ENCODE data around the gene FBXL14.

DNA sequence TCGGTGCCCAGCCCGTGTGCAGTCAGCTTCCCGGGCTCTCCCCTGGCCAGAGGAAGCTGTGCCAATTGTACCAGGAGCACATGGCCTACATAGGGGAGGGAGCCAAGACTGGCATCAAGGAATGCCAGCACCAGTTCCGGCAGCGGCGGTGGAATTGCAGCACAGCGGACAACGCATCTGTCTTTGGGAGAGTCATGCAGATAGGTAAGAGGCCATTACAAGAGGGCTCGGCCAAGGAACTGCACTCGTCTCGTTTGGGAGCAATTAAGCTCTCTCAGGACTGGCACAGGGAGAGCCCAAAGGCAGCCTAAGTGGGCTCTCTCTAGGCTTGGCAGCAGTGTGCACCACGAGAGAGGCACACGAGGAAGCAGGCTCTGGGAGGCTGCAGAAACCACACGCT is 38.3 kb upstream of the FBXL14 start:
- TF ChIP-seq, protein P1, sequence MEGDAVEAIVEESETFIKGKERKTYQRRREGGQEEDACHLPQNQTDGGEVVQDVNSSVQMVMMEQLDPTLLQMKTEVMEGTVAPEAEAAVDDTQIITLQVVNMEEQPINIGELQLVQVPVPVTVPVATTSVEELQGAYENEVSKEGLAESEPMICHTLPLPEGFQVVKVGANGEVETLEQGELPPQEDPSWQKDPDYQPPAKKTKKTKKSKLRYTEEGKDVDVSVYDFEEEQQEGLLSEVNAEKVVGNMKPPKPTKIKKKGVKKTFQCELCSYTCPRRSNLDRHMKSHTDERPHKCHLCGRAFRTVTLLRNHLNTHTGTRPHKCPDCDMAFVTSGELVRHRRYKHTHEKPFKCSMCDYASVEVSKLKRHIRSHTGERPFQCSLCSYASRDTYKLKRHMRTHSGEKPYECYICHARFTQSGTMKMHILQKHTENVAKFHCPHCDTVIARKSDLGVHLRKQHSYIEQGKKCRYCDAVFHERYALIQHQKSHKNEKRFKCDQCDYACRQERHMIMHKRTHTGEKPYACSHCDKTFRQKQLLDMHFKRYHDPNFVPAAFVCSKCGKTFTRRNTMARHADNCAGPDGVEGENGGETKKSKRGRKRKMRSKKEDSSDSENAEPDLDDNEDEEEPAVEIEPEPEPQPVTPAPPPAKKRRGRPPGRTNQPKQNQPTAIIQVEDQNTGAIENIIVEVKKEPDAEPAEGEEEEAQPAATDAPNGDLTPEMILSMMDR (IDR thresholded peaks at IDR 0.05): no peak
- TF ChIP-seq POLR2A (IDR thresholded peaks at IDR 0.05): no peak
